HG03097 (cell line): ENCODE results near the gene WEE1.
"Not testable (repeated sequence)": the region's sequence is repeated elsewhere in the genome, so short reads cannot be mapped to it uniquely, and the experiment has no call there.

ENCODE experiments used
- ATAC-seq: cut with Tn5 transposase; IDR thresholded peaks from one replicate; pipeline ENCODE4 v1.9.1; 2021; ENCODE audit not compliant: unreplicated experiment, low FRiP score

Gene WEE1

DNA sequence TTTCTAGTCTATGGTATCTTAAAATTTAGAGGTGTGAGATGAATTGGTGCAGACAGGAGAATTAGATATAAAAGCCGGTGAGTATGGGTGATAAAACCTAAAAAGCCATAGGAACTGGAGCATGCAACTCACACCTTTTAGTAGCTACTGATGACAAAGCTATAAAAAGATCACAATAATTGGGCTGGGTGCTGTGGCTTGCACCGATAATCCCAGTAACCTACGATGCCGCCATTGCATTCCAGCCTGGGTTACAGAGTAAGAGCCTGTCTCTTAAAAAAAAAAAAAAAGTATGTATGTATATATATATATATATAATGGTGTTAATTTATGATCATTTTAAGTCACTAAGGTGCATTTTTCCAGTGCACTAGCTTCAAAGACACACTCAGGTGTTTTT lies 17.2 kb downstream of the WEE1 start:
- no peak for ATAC-seq

DNA sequence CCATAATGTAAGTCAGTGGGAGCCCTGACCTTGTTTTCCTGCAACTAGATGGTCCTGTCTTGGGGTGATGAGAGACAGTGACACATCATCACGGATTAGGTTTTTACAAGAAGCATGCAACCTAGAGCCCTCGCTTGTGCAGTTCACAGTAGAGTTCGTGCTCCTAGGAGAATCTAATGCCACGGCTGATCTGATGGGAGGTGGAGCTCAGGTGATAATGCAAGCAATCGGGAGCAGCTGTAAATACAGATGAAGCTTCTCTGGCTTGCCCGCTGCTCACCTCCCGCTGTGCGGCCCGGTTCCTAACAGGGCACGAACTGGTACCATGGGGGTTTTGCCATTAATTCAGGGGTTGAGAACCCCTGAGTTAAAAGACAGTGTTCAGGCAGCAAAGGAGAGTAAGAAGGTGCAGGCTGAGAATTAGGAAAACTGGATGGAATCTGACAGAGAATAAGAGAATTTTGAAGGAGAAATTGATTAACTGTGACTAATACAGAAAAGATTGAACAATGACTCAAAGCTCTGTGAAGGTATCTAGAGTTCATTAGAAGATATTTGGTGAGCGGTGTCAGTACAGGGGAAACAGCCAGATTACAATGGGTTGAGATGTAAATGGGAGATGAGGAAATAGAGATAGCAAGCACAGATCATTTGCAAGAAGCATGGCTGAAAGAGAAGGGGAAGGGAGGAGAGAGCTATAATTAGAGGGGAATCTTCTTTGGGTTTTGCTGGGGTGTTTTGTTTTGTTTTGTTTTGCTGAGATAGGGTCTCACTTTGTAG lies 21.0 kb downstream of the WEE1 start:
- ATAC-seq, result no peak

DNA sequence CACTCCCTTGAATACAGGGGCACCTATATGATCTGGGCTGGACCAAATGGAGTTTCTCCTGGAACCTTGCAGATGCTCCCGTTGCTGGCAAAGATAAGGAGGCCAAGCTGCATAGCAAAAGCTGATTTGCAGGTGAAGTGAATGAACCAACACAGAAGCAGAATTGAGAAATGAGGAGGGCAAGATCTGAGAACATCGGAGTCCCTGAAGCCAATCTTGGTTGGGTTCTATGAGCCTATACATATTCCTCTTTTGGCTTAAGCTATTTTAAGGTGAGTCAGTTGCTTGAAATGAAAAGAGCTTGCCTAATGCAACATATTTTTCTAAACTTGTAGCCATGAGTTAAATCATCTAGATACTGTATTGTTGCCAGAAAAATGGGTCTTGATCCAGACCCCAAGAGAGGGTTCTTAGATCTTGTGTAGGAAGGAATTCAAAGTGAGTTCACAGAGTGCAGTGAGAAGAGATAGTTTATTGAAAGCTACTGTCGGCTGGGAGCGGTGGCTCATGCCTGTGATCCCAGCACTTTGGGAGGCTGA lies 23.5 kb downstream of the WEE1 start:
- no peak for ATAC-seq

DNA sequence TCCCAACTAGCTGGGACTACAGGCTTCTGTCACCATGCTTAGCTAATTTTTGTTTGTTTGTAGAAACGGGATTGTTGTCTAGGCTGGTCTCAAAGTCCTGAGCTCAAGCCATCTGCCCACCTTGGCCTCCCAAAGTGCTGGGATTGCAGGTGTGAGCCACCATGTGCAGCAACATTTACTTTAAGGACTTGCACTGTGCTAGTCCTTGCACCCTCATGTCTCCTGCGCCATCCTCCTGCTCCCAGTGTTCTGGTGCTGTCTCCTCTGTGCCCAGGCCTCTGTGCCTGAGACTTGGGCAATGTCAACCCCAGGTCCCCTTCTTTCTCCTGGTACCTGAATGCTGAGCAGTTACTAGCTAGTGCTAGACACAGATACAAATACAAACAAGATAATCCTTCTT lies 26.7 kb downstream of the WEE1 start:
- no peak for ATAC-seq

DNA sequence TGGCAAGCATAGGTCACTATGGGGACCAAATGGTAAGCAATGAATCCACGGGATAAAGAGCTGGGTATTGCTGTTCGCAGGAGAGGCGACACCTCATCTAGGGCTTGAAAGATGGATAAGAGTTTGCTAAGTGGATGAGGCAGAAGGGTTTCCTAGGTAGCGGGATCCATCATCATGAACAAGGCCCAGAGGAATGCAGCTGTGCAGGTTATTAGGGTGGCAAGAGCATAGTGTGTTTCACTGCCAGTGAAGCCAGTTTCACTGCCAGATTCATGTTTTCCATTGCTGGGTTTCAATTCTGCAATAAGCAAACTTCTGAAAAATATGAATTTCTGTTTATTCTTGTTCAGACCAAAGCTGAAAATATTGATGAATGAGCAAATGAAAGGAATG lies 27.2 kb downstream of the WEE1 start:
- ATAC-seq, result peak; percentile 38

DNA sequence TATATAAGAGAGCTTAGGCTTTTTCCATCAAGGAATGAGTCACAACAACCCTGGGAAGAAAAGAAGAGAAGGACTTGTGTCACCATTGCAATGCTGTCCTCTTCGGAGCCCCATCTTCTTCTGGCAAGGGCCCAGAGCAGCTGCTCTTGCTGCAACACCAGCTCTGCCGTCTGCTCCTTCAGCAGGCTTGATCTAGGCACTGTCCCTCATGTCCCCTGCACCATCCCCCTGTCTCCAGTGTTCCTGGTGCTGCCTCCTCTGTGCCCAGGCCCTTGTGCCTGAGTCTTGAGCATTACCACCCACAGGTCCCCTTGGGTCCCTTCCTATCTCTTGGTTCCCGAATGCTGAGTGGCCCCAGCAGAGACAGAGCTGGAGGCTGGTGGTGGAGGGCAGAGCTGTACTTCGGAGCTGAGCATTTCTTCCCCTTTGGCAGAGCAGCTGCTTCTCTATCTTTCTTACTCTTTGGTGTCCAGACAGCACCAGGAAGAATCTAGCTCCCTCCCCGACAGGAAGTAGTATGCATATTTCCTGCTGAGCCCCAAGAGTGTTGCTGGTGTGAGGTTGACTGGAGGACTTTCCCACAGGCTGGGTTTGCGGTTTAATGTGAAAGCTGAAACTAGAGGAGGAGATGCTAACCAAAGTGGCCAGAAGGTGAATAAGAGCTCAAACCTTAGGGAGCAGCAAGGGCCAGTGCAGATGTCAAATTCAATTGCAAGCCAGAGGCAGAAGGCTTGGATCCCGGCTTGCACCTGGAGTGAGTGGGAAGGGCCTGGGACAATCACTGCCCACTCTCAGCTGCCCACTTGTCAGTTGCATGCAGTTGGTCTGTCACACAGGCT lies 27.8 kb downstream of the WEE1 start:
- ATAC-seq, result peak; percentile 85

DNA sequence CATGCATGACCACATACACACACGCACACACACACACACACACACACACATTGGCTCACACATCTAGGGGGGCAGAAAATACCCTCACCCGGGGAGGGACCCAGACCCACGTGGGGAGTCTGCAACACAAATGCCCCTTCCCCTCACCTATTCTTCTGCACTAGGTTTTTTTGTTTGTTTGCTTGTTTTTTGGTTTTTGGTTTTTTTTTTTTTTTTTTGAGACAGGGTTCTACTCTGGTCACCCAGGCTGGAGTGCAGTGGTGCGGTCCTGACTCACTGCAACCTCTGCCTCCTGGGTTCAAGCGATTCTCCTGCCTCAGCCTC lies 28.4 kb downstream of the WEE1 start:
- ATAC-seq, result no peak

DNA sequence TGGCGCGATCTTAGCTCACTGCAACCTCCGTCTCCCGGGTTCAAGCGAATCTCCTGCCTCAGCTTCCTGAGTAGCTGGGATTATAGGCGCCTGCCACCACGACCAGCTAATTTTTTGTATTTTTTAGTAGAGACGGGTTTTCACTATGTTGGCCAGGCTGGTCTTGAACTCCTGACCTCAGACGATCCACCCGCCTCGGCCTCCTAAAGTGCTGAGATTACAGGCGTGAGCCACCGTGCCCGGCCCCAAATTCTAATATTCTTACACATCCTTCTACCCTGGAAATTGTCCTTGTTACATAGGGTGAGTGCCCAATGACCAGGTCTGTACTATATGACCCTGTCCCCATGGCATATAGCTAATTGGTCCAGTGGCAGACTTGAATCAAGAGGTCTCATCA lies 29.7 kb downstream of the WEE1 start:
- ATAC-seq, result not testable (repeated sequence)

DNA sequence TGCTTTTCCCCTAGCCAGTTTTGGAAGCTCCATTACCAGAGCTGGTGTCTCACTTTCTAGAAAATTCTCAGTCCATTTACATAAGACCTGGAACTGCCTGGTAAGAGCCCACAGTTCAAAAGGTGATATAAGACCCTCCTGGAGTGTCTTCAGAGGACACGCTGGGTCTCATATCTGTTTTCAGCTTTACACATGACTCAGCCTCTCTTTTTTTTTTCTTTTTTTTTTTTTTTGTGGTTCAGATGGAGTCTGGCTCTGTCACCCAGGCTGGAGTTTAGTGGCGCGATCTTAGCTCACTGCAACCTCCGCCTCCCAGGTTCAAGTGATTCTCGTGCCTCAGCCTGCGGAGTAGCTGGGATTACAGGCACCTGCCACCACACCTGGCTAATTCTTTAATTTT lies 30.7 kb downstream of the WEE1 start:
- no peak for ATAC-seq

DNA sequence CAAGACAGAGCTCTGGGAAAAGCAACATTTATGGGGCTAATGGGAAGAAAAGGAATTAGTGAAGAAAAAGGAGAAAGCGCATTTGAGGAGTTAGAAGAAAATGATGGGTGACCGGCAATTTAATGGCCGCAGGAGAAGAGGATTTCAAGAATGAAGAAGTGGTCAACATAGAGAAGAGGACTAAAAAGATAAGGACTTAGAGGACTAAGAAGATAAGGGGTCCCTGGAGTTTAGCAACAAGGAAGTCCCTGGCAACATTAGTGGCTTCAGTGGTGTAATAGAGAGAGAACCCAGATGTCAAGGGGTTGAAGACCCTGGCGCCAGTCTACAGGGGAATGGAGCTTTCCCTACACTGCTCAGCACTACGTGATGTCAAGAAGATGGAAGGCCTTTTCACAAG lies 32.3 kb downstream of the WEE1 start:
- no peak for ATAC-seq

DNA sequence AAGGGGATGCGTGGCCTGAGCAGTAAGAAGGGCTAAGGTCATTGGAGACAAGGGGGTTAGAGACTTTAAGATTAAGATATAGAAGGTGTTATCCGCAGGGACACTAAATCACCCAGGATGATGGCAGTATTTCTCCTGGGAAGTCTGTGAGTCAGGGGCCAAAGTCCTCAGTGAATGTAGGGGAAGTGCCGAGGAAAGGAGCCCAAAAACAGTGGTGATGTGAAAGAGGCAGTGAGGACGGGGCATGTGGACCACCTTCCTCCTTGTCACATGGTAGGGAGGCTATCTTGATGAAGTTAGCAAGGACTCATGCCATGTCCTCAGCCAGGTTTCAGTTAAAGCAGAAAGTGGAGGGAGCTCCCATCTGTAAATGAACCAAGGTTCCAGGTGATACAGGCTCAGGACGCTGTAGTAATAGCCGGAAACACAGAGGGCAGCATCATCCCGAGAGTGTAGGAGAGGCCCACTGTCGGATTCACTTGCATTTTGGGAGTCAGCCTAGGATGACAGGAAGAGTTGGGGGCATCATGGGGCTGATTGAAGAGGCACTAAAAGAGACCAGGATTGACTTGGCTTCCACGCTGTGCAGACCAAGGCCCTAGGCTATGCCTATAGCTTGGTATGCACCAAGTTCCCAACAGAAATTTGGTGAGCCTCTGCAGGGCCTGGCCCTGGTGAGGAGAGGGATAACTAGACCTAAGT lies 33.5 kb downstream of the WEE1 start:
- ATAC-seq, result no peak

DNA sequence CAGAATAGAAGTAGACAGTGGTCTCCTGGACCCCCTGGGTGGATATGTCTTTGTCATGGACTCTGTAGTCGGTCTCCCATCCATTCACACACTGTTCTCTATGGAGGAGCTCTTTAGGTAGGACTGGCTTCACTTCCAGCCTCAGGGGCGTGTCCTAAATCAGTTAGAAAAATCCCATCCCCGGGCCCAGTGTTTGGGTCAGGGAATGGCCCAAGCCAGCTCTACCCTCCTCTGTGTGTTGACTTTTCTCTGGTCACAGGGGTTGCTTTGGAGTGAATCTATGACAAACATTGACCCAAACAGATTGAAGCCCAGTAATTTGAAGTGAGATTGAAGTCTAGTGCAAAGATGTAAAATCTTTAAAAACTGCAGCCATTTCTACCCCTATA lies 34.0 kb downstream of the WEE1 start:
- no peak for ATAC-seq

DNA sequence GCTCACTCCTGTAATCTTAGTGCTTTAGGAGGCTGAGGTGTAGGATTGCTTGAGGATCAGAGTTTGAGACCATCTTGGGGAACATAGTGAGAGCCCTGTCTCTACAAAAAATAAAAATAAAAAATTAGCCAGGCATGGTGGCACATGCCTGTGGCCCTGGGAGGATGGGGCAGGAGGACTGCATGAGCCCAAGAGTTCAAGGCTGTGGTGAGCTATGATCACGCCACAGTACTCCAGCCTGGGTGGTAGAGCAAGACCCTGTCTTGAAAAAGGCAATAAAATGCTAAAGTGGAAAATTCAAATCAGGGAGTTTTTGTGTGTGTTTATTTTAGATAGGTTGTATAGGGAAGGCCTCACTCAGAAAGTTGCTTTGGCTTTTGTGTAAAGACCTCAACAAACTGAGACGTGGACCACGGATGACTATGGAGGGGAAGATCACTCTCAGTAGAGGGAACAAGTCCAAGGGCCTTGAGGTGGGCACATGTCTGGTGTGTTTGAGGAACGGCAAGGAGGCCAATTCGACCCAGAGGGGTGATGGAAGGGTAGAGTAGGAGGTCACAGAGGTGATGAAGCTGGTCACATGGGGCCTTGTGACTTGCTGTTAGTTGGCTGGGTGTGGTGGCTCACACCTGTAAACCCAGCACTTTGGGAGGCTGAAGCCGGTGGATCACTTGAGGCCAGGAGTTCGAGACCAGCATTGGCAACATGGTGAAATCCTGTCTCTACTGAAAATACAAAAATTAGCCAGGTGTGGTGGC lies 35.7 kb downstream of the WEE1 start:
- no peak for ATAC-seq

DNA sequence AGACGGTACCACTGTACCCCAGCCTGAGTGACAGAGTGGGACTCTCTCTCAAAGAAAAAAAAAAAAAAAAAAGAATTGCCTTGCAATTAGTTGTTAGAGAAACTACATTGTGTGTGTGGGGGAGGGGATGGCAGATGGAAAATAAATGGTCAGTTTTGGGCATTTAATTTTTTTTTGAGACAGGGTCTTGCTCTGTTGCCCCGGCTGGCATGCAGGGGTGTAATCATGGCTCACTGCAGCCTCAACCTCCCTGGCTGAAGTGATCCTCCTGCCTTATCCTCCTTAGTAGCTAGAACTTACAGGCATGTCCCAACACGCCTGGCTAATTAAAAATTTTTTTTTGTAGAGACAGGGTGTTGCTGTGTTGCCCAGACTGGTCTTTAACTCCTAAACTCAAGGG lies 36.4 kb downstream of the WEE1 start:
- ATAC-seq, result no peak

DNA sequence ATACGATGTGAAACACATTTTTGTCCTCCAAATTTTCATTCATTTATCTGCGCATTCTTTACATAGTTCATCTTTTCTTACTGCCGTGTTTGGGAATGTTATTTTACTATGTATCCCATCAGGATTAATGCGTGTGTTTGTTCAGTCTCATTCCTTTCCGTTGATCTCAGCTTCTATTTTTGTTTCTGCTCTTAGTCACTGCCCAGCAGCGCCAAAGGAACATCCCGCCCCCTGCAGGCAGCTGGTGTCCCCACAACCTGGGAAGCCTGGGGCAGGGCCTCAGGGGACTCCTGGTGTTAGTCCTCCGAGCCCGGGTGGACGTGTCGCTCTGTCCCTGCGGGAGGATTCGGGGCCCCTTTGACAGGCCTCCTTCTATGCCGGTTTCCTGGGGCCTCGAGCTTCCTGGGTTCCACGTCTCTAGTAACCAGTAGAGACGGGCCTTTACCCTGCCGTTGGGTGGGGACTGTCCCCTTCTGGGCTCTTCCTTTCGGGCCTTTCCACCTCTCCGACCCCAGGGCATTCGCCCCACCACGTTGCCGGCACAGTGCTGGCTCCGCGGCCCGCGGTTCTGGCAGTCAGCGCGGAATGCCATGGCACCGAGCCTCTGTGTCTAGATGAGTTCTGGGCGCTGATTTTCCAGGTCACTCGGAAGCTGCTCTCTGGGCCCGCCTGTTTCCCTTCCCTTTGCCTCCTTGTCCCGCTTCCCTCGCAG lies 39.8 kb downstream of the WEE1 start:
- ATAC-seq, result peak; percentile 37

DNA sequence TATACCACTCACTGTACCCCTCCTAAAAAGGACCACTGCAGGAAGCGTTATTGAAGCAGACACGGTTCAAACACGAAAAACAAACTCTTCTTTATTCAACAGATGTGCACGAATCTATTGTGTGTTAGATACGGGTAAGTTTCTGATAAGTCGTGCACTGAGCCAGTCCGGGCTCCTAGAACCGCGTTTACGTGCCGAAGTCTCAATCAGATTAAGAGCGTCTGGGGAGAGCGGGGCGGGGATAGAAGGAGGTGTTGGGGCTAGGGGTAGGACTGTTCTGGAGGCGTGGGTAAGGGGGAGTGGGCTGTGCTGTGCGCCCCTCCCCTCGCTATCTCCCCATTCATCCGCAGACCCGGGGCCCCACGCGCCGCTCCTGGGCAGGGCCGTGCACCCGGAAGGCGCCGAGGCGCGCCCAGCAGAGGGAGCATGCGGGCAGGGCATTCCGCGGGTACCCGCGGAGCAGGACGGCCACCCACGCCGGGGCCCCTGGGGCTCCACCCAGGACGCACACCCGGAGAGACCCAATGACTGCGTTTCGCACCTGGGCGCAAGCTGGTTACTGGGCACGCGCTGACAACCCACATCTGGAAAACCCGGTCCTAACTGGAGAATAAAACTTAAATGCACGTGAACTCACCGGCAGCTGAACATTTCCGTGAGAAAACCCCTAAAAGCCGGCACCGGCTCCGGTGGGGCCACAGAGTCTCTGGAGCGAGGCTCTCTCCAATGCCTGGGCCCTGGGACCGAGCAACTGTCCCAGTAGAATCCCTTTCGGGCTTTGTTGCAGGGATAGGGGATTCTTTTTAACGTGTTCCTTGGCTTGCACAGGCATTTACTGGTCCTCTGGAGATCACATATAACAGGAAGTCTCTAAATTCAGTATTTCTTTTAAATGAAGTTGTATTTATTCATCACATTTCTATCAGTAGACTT lies 40.6 kb downstream of the WEE1 start:
- ATAC-seq, result peak; percentile 78

DNA sequence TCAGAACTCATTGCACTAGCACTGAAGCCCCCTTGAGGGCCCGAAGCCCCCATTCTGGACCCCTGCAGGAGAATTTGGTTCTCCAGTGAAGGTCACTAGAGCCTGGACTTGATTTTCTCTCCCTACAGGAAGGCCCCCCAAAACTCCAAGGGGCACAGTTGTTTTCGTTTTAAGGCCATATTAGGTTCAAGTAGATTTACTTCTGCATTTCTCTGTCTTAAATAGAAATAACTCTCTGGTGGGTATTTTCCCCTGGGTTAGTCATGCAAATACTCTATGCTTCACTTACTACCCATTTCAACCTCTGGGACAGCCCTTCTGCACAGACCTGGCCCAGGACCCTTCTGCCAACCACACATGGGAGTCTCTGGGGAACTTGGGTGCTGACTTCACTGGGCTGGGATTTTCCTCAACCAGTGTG lies 41.6 kb downstream of the WEE1 start:
- no peak for ATAC-seq

DNA sequence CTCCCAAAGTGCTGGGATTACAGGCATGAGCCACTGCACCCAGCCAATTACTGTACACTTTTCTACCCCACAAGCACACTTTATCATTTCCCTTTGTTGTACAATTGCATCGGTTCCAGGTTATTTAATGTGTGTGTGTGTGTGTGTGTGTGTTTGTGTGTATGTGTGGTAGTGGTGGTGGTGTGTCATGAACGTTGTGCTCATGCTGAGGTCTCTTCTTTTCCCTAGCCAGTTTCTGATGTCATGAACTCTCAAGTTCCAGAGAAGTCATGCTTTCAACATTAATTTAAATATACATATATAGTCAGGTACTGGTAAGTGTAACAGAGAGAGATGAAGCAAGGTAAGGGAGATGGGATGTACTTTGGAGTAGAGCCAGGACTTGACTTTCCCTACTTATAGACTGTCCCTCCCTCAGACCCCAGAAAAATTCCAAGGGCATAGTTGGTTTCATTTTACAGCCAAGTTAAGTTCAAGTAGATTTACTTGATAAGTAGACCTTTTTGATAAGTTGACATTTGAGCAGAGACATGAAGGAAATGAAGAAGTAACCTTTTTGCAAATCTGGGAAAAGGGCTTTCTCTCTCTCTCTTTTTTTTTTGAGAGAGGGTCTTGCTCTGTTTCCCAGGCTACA lies 42.7 kb downstream of the WEE1 start:
- ATAC-seq, result no peak
